Adrenal gland (tissue), 12 donors: ENCODE results near the gene CCDC154. TPM values are rescaled to one million over a fixed set of nuclear protein-coding genes. Genes with fewer than 3 reads are reported as not detected.

Experiments used
- DNase-seq, 7 donors: peaks; one replicate each; pipeline ENCODE4 v3.0.0-alpha.2; 2019 to 2020
- H3K27ac ChIP-seq, 5 donors: fragments of 200-600 bp; sonication (generic) in 4 of 5; 1 replicate in 3 of 5; 2 replicates in 2 of 5; pipeline versions ENCODE4 v1.5.1 to v1.8.0; 2016 to 2020; ENCODE audit warnings: mild to moderate bottlenecking in 1 of 5
- H3K27me3 ChIP-seq: fragments of 200-600 bp; 2 replicates; pipeline ENCODE4 v1.8.0; 2021
- H3K36me3 ChIP-seq, 2 donors: fragments of 200-600 bp; replicated peaks in 1 of 2; 1 replicate in 1 of 2; 2 replicates in 1 of 2; pipeline versions ENCODE4 v1.5.1 to v1.8.0; 2018 to 2022
- H3K4me1 ChIP-seq, 2 donors: fragments of 200-600 bp; replicated peaks in 1 of 2; 1 replicate in 1 of 2; 2 replicates in 1 of 2; pipeline versions ENCODE4 v1.5.1 to v1.8.0; 2018 to 2021
- H3K4me3 ChIP-seq, 4 donors: fragments of 200-600 bp; sonication (generic) in 3 of 4; one replicate each; pipeline ENCODE4 v1.5.1; 2016 to 2018
- H3K9me3 ChIP-seq, 3 donors: fragments of 200-600 bp; sonication (generic) in 1 of 3; replicated peaks in 1 of 3; 1 replicate in 2 of 3; 2 replicates in 1 of 3; pipeline versions ENCODE4 v1.5.1 to v1.8.0; 2016 to 2021
- POLR2A ChIP-seq, 2 donors: fragments of 450-650 bp; IDR thresholded peaks; one replicate each; pipeline ENCODE4 v1.6.1; 2017; ENCODE audit warnings: antibody characterized with exemption in 2 of 2, mild to moderate bottlenecking in 2 of 2, moderate library complexity in 1 of 2
- WGBS, 4 donors: extraction: QIAGEN DNeasy Blood & Tissue Kit in 2 of 4; methylation state at CpG; one replicate each; pipeline versions ENCODE4 v1.1.5 to v1.1.7; 2013 to 2017; 5-methylcytosine and 5-hydroxymethylcytosine counted together
- intact Hi-C, 2 donors: fragments of 100-400 bp; cut with DNase I; formaldehyde crosslinking; loops; one replicate each; pipeline versions ENCODE4 v1.14.1 to v1.15.0; 2022 to 2023
- polyA plus RNA-seq, 3 donors: library from polyadenylated mRNA; stranded (reverse); fragments of 200-250 nt in 2 of 3; fragments of 350-450 nt in 1 of 3; fragmentation: Illumina TruSeq in 1 of 3; extraction: RNeasy Lipid Tissue Mini Kit (QIAGEN cat#74804) in 1 of 3; gene quantifications; one replicate each; pipeline ENCODE4 v1.2.3, GENCODE V29; 2013 to 2014
- total RNA-seq, 9 donors: library from RNA; depleted of rRNA in 4 of 9; stranded (reverse); fragments of >200 nt in 4 of 9; fragments of 120-200 nt in 1 of 9; fragmentation: NEBNext Ultra II Directional in 1 of 9; extraction: Animal tissue kit (Norgen Biotek cat#: 25700) in 1 of 9; gene quantifications; one replicate each; pipeline versions ENCODE4 v1.1.0 to v1.2.4, GENCODE V29; 2013 to 2023
- TF ChIP-seq, protein P1 (sequence below), 6 experiments: fragments of 450-650 bp in 4 of 6; fragments of 200-600 bp in 2 of 6; sonication (generic) in 1 of 6; IDR thresholded peaks; 1 replicate in 5 of 6; 2 replicates in 1 of 6; pipeline versions ENCODE4 v1.5.1 to v1.8.0; 2016 to 2021; ENCODE audit warnings: antibody characterized with exemption in 6 of 6, mild to moderate bottlenecking in 2 of 6, moderate library complexity in 1 of 6
- donor health status: healthy with polysubstance abuse.
- donor health status: Bipolar disorder and iron deficiency.
- donor health status: DM: yes; HTN: yes; CAD: no.
- donor health status: DM: no; HTN: no; CAD: no.
- donor health status: DM: no; HTN: no; CAD: no.
- donor health status: DM: yes; HTN: yes; CAD: no.

Gene CCDC154
- total and polyA plus RNA-seq, 12 donors = 0.28 to 39.7 (median 1.1) TPM; not detected in 1

DNA sequence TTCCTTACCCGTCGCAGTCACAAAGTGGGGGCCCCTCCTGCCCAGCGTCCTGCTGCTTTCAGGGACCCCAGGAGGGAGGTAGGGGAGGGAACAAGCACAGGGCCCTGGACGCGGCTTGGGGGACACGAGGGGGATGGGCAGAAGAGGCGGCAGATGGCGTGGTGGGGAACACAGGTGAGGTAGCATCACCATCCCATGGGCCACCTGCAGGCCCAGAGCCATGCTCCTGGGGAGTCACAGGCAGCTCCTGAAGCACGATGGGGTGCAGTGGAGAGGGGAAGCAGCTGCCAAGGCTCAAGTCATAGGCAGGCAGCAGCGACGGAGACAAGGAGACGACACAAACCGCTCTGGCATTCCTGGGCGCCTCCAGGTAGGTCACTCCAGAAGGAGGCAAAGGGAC lies 40.6 kb downstream of the CCDC154 start:
- Histone ChIP-seq H3K36me3 (peaks cover 0 to 43% of the 10 kb centered on the region in 2 donors), H3K27me3 (no peaks in the 10 kb centered on the region), H3K9me3 (no peaks in the 10 kb centered on the region), H3K4me3 (no peak overlapping the region), H3K27ac (no peak overlapping the region), H3K4me1 (peaks cover 3 to 11% of the 10 kb centered on the region in 2 donors)
- no peak for DNase-seq
- intact Hi-C loops = loop anchor here in 1 of 2 donors (10.0 kb wide), 1 partner anchor 89 kb away; no protein-coding TSS in a partner anchor
- WGBS, 4 donors = 90 to 95% (median 91%) methylated on average over 13 to 14 of the region's 14 CpGs
- TF ChIP-seq, protein P1, sequence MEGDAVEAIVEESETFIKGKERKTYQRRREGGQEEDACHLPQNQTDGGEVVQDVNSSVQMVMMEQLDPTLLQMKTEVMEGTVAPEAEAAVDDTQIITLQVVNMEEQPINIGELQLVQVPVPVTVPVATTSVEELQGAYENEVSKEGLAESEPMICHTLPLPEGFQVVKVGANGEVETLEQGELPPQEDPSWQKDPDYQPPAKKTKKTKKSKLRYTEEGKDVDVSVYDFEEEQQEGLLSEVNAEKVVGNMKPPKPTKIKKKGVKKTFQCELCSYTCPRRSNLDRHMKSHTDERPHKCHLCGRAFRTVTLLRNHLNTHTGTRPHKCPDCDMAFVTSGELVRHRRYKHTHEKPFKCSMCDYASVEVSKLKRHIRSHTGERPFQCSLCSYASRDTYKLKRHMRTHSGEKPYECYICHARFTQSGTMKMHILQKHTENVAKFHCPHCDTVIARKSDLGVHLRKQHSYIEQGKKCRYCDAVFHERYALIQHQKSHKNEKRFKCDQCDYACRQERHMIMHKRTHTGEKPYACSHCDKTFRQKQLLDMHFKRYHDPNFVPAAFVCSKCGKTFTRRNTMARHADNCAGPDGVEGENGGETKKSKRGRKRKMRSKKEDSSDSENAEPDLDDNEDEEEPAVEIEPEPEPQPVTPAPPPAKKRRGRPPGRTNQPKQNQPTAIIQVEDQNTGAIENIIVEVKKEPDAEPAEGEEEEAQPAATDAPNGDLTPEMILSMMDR (IDR thresholded peaks at IDR 0.05) = no peak
- TF ChIP-seq POLR2A (IDR thresholded peaks at IDR 0.05) = no peak

GRCh38 chr16:1403036-1403435 lies 41.3 kb downstream of the CCDC154 start:
- Histone ChIP-seq H3K4me1 (peaks cover 0 to 5% of the 10 kb centered on the region in 2 donors), H3K4me3 (no peak overlapping the region), H3K27me3 (no peaks in the 10 kb centered on the region), H3K27ac (no peak overlapping the region), H3K9me3 (no peaks in the 10 kb centered on the region), H3K36me3 (peaks cover 0 to 50% of the 10 kb centered on the region in 2 donors)
- TF ChIP-seq, protein P1 (IDR thresholded peaks at IDR 0.05) = no peak
- TF ChIP-seq POLR2A (IDR thresholded peaks at IDR 0.05) = no peak
- 81 to 96% (median 93%) methylated on average over 4 to 22 of the region's 22 CpGs for WGBS, 4 donors
- no peak for DNase-seq
- intact Hi-C loops = loop anchor here in 1 of 2 donors (10.0 kb wide), 1 partner anchor 88 kb away; no protein-coding TSS in a partner anchor

DNA sequence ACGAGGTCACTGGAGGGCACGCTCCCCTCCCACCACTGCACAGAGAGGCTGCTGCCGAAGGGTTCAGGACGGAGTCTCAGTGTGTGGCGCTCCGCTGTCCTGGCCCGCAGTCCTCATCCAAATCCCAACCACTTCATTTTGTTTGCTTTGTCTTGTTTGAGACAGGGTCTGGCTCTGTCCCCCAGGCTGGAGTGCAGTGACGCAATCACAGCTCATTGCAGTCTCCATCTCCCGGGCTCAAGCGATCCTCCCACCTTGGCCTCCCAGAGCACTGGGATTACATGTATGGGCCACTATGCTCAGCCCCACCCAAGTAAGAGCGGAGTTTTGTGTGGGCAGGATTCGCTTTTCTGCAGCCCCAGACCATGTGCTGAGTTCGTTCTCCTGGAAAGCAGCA lies 42.6 kb downstream of the CCDC154 start:
- intact Hi-C loops = loop anchor here in 1 of 2 donors (10.0 kb wide), 1 partner anchor 87 kb away; no protein-coding TSS in a partner anchor
- no peak overlapping the region for H3K4me3 ChIP-seq
- H3K9me3 ChIP-seq = no peaks in the 10 kb centered on the region
- H3K4me1 ChIP-seq = no peaks in the 10 kb centered on the region
- WGBS, 4 donors = 92 to 96% (median 94%) methylated on average over 7 to 13 of the region's 13 CpGs
- no peak for TF ChIP-seq POLR2A (IDR thresholded peaks at IDR 0.05)
- TF ChIP-seq, protein P1 (IDR thresholded peaks at IDR 0.05) = no peak
- H3K27ac ChIP-seq = no peak overlapping the region
- no peak for DNase-seq
- no peaks in the 10 kb centered on the region for H3K27me3 ChIP-seq
- H3K36me3 ChIP-seq = peaks cover 0 to 53% of the 10 kb centered on the region in 2 donors

DNA sequence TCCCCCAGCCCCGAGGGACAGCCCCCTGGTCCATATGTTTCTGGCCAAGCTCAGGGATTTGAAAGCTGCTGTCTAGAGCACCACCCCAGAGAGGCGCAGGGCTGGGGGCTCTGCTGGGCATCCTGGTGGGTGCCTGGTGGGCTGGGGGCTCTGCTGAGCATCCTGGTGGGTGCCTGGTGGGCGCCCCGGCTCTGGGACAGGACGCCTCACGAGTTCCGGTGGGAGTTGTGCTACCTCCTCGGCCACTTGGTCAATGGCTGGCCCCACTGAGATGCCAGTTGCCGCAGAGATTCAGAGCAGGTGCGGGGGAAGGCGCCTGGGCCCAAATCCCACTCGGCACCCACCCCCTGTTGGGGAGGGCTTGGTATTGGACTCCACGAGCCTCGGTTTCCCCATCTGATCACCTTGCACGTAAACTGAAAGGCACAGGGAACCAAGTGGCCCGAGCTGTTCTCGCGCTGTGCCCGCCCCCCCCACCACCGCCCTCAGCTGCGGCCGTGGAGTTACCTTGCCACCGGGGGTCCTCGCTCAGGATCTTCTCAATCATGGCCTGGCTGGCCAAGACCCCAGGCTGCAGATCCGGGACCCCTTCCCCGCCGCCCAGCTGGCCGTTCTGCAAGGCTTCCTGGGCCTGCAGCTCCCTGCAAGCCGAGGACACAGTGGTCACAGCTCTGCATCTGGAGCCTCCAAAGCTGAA lies 43.1 kb downstream of the CCDC154 start:
- Histone ChIP-seq H3K36me3 (peaks cover 0 to 53% of the 10 kb centered on the region in 2 donors), H3K27me3 (no peaks in the 10 kb centered on the region), H3K9me3 (no peaks in the 10 kb centered on the region), H3K4me3 (no peak overlapping the region), H3K4me1 (no peaks in the 10 kb centered on the region), H3K27ac (no peak overlapping the region)
- intact Hi-C loops = loop anchor here in 1 of 2 donors (10.0 kb wide), 1 partner anchor 86 kb away; no protein-coding TSS in a partner anchor
- no peak for DNase-seq
- TF ChIP-seq, protein P1 (IDR thresholded peaks at IDR 0.05) = no peak
- no peak for TF ChIP-seq POLR2A (IDR thresholded peaks at IDR 0.05)
- WGBS, 4 donors = 76 to 92% (median 90%) methylated on average over 2 to 29 of the region's 29 CpGs
